Glutamatergic neuron (in vitro differentiated cells): ENCODE data around the gene GALNT12. TPM values are rescaled to one million over a fixed set of nuclear protein-coding genes. Genes with fewer than 3 reads are reported as not detected.

Source experiments
- DNase-seq: peaks from one replicate; pipeline ENCODE4 v3.0.0; 2022
- H3K27ac Mint-ChIP-seq: one replicate; pipeline ENCODE4 v1.8.0; 2020; ENCODE audit warnings: mild to moderate bottlenecking, mixed read lengths, inconsistent platforms; ENCODE audit not compliant: unreplicated experiment
- H3K27me3 Mint-ChIP-seq: one replicate; pipeline ENCODE4 v1.8.0; 2020; ENCODE audit warnings: mild to moderate bottlenecking, moderate library complexity, mixed read lengths, inconsistent platforms; ENCODE audit not compliant: unreplicated experiment
- H3K36me3 Mint-ChIP-seq: one replicate; pipeline ENCODE4 v1.8.0; 2020; ENCODE audit warnings: mild to moderate bottlenecking, mixed read lengths, inconsistent platforms; ENCODE audit not compliant: unreplicated experiment
- H3K4me1 Mint-ChIP-seq: one replicate; pipeline ENCODE4 v1.8.0; 2020; ENCODE audit warnings: mild to moderate bottlenecking, low read depth, mixed read lengths, inconsistent platforms; ENCODE audit not compliant: unreplicated experiment
- H3K4me3 Mint-ChIP-seq: one replicate; pipeline ENCODE4 v1.8.0; 2020; ENCODE audit warnings: mild to moderate bottlenecking, mixed read lengths, inconsistent platforms; ENCODE audit not compliant: unreplicated experiment
- H3K9me3 Mint-ChIP-seq: one replicate; pipeline ENCODE4 v1.8.0; 2020; ENCODE audit warnings: mild to moderate bottlenecking, moderate library complexity, mixed read lengths, inconsistent platforms; ENCODE audit not compliant: unreplicated experiment
- total RNA-seq: library from RNA; stranded (reverse); fragmentation: NEBNext Ultra II Directional; extraction: Animal tissue kit (Norgen Biotek cat#: 25700); gene quantifications from one replicate; pipeline ENCODE4 v1.2.1, GENCODE V29; 2021; ENCODE audit not compliant: unreplicated experiment
- TF ChIP-seq, protein P1 (sequence below): fragments of 200-600 bp; sonication (generic); IDR thresholded peaks from one replicate; pipeline ENCODE4 v1.5.0; 2021; ENCODE audit not compliant: partially characterized antibody, unreplicated experiment

GALNT12 gene
- total RNA-seq, 1 donor from 2014 or later: 2.7 TPM

DNA sequence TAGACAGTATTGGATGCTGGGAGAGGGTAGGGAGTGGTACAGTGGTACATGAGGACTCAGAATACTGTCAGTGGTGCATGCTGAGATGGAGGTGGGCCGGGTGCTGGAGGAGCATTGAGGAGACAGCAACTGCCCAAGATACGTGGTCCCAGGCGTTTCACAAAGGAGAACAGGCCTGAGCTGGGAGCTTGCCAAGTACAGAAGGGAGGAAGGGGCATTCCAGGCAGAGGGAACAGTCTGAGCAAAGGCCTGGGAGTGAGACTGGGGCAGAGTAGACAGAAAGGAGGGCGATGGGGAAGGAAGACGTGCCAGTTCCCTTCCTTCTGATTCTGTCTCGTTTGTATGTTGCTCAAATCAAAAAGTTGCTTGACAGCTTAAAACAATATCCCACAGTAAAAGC is 15.2 kb downstream of the GALNT12 start:
- H3K27me3 Mint-ChIP-seq: no peaks in the 10 kb centered on the region
- TF ChIP-seq, protein P1, sequence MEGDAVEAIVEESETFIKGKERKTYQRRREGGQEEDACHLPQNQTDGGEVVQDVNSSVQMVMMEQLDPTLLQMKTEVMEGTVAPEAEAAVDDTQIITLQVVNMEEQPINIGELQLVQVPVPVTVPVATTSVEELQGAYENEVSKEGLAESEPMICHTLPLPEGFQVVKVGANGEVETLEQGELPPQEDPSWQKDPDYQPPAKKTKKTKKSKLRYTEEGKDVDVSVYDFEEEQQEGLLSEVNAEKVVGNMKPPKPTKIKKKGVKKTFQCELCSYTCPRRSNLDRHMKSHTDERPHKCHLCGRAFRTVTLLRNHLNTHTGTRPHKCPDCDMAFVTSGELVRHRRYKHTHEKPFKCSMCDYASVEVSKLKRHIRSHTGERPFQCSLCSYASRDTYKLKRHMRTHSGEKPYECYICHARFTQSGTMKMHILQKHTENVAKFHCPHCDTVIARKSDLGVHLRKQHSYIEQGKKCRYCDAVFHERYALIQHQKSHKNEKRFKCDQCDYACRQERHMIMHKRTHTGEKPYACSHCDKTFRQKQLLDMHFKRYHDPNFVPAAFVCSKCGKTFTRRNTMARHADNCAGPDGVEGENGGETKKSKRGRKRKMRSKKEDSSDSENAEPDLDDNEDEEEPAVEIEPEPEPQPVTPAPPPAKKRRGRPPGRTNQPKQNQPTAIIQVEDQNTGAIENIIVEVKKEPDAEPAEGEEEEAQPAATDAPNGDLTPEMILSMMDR: no peak
- peaks cover 2% of the 10 kb centered on the region for H3K9me3 Mint-ChIP-seq
- H3K4me1 Mint-ChIP-seq: no peaks in the 10 kb centered on the region
- no peak for DNase-seq
- H3K27ac Mint-ChIP-seq: no peak overlapping the region
- no peak overlapping the region for H3K4me3 Mint-ChIP-seq
- no peaks in the 10 kb centered on the region for H3K36me3 Mint-ChIP-seq

DNA sequence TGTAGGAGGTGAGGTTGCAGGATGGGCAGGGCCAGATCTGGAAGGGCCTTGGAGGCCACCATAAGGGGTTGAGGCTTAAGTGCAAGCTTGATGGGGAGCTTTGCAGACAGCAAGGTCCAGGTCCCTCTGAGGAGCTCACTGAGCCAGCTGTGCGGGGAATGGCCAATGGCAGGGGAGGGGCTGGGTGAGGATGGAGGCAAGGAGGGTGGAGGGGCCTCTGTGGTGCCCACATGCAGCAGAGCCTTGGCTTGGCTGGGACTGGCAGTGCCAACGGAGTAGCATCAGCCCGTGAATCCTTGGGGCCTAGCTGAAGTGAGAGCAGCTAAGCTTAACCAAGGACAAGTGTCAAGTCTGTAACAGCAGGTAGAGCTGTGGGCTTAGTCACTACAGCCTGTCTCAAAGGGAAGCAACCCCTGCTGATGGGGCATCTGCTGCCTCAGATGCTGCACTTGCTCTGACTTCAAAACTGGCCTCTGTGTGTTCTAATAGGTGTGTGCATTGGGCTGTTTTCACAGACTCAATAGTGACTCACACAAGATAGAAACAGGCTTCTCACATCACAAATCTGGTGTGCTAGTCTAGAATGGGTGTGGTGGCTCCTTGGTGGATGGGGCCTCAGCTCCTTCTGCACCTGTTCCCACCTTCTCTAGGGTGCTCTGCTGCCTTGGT is 16.3 kb downstream of the GALNT12 start:
- Mint-ChIP-seq H3K4me3 (no peak overlapping the region), H3K36me3 (no peaks in the 10 kb centered on the region), H3K4me1 (no peaks in the 10 kb centered on the region), H3K9me3 (peaks cover 2% of the 10 kb centered on the region), H3K27me3 (no peaks in the 10 kb centered on the region), H3K27ac (no peak overlapping the region)
- no peak for DNase-seq
- TF ChIP-seq, protein P1: no peak

DNA sequence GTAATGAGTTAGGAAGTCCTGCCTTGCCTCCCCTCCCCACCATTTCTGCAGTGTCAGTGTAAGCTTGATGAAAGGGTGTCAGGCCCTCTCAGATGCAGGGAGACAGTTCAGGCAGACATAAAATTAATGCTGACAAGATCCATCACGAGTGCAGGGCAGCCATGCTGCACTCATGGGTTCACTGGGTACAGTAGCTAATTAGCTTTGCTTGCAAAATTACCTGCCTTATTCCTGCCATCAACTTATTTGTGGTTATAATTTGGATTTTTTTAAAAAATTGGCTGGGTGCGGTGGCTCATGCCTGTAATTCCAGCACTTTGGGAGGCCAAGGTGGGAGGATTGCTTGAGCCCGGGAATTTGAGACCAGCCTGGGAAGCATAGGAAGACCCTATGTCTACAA is 17.9 kb downstream of the GALNT12 start:
- H3K27ac Mint-ChIP-seq: no peak overlapping the region
- TF ChIP-seq, protein P1: no peak
- DNase-seq: no peak
- no peaks in the 10 kb centered on the region for H3K4me1 Mint-ChIP-seq
- no peaks in the 10 kb centered on the region for H3K27me3 Mint-ChIP-seq
- peaks cover 2% of the 10 kb centered on the region for H3K9me3 Mint-ChIP-seq
- no peaks in the 10 kb centered on the region for H3K36me3 Mint-ChIP-seq
- no peak overlapping the region for H3K4me3 Mint-ChIP-seq

DNA sequence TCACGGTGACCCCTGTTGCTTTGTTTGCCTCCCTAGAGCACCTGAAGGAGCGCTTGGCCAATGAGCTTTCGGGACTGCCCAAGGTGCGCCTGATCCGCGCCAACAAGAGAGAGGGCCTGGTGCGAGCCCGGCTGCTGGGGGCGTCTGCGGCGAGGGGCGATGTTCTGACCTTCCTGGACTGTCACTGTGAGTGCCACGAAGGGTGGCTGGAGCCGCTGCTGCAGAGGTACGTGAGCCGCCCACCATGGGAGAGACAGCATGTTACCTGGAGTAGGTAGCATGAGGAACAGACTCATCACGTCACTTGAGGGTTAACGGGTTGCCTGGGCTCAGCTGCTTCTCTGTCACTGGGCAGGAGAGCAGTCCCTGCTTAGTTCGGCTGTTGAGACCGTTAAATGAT is 19.2 kb downstream of the GALNT12 start:
- Mint-ChIP-seq H3K4me3 (no peak overlapping the region), H3K36me3 (no peaks in the 10 kb centered on the region), H3K27me3 (no peaks in the 10 kb centered on the region), H3K4me1 (no peaks in the 10 kb centered on the region), H3K9me3 (no peaks in the 10 kb centered on the region), H3K27ac (no peak overlapping the region)
- TF ChIP-seq, protein P1: no peak
- DNase-seq: no peak

DNA sequence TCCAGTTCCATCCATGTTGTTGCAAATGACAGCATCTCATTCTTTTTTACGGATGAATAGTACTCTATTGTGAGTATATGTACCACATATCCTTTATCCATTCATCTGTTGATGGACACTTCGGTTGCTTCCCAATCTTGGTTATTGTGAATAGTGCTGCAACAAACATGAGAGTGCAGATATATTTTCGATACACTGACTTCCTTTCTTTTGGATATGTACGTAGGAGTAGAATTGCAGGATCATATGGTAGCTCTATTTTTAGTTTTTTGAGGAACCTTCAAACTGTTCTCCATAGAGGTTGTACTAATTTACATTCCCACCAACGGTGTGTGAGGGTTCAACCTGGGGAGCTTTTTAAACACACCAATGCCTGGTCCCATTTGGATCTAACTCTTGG is 22.3 kb downstream of the GALNT12 start:
- peaks cover 5% of the 10 kb centered on the region for H3K27me3 Mint-ChIP-seq
- no peak overlapping the region for H3K4me3 Mint-ChIP-seq
- TF ChIP-seq, protein P1: no peak
- H3K9me3 Mint-ChIP-seq: no peaks in the 10 kb centered on the region
- no peaks in the 10 kb centered on the region for H3K4me1 Mint-ChIP-seq
- no peak for DNase-seq
- H3K36me3 Mint-ChIP-seq: no peaks in the 10 kb centered on the region
- H3K27ac Mint-ChIP-seq: no peak overlapping the region
